Neural crest cell (in vitro differentiated cells): ENCODE results near the gene RPS21. TPM values are rescaled to one million over a fixed set of nuclear protein-coding genes. Genes with fewer than 3 reads are reported as not detected.

Source experiments
- DNase-seq: peaks from one replicate; pipeline ENCODE4 v3.0.0; 2021; ENCODE audit warnings: low read depth, mixed read lengths, low spot score
- H3K27ac Mint-ChIP-seq: one replicate; pipeline ENCODE4 v1.8.0; 2021; ENCODE audit warnings: mild to moderate bottlenecking, mixed read lengths; ENCODE audit not compliant: unreplicated experiment
- H3K27me3 Mint-ChIP-seq: 2 replicates; pipeline ENCODE4 v1.8.0; 2021; ENCODE audit warnings: low read depth, mild to moderate bottlenecking, mixed read lengths
- H3K36me3 Mint-ChIP-seq: 2 replicates; pipeline ENCODE4 v1.8.0; 2021; ENCODE audit warnings: low read depth, mild to moderate bottlenecking, mixed read lengths
- H3K4me1 Mint-ChIP-seq: 2 replicates; pipeline ENCODE4 v1.8.0; 2021; ENCODE audit warnings: mixed read lengths
- H3K4me3 Mint-ChIP-seq: one replicate; pipeline ENCODE4 v1.8.0; 2021; ENCODE audit warnings: mild to moderate bottlenecking, mixed read lengths
- H3K9me3 Mint-ChIP-seq: 2 replicates; pipeline ENCODE4 v1.8.0; 2021; ENCODE audit warnings: mixed read lengths
- CTCF ChIP-seq: fragments of 200-600 bp; sonication (generic); conservative IDR thresholded peaks from 2 replicates; pipeline ENCODE4 v1.5.0; 2021; ENCODE audit warnings: antibody characterized with exemption, mild to moderate bottlenecking
- total RNA-seq: library from RNA; stranded (reverse); gene quantifications from 2 replicates; pipeline ENCODE4 v1.2.1, GENCODE V29; 2021

RPS21 gene
- total RNA-seq, 1 donor from 2014 or later, result 1,312 TPM

DNA sequence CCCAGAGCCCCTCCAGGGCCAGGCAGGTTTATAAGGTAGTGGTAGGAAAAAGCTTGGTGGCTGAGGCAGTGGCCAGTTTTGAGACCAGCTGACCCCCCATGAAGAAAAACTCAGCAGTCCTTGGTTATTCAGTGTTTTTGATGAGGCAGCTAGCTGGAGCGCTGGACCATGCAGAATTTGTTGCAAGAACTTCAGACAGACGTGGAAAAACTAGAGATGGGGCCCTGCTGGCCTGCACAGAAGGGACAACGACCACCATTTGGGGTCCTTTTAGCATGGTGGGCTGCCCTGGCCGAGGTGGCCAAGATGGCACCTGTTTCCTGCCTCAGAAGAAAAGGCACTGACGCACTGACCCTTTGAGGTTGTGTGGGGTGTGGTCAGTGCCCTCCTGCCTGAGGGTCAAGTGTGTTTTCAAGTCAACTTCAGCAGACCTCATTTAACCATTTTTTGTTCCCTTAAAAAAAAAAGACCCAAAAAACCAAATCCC, 2.7 kb downstream of the RPS21 start:
- H3K4me1 Mint-ChIP-seq, result peaks cover 36% of the 10 kb centered on the region
- DNase-seq, result no peak
- TF ChIP-seq CTCF, result no peak
- H3K9me3 Mint-ChIP-seq, result no peaks in the 10 kb centered on the region
- no peaks in the 10 kb centered on the region for H3K27me3 Mint-ChIP-seq
- peaks cover 4% of the 10 kb centered on the region for H3K36me3 Mint-ChIP-seq
- H3K4me3 Mint-ChIP-seq, result peak overlapping the region; percentile 92
- H3K27ac Mint-ChIP-seq, result no peak overlapping the region

DNA sequence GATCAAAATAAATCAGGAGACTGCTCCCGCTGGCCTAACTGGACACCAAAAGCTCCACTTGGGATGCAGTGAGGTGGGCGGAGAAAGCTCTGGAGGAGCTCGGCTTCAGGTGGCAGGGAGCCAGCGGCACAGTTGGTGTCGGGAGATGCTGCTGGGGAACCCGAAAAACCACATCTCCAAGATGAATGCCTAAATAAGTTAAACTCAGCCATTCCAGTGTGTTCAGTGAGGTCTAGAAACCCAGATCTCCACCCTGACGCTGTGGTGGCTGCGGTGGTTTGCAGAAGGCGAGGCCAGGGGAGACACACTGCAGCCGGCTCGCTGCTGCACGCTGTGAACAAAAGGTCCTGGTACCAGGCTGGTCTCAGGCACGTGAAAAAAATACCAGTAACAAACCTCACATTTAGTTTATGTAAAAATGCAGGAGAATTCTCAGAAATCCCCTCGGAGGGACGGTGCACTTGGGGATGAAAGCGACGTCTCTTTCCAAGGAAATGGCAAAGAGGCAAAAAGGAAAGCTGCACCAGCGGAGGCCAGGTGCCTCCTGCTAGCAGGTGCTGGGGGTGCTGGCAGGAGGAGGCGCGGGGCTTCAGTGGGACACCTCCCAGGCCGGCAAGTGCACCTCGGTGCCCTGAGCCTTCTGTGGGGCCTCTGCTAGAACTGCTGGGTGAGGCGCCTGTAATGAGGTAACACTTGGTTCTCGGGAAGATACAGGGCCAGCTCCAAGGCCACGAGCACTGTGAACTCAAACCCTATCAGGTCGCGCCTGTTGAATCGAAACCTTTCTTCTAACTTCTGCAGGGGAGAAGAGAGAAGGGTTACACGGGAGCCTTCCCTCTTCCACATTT, 3.6 kb downstream of the RPS21 start:
- no peak for TF ChIP-seq CTCF
- Mint-ChIP-seq H3K4me1 (peaks cover 28% of the 10 kb centered on the region), H3K9me3 (no peaks in the 10 kb centered on the region), H3K27ac (no peak overlapping the region), H3K4me3 (peak overlapping the region; percentile 92), H3K36me3 (peaks cover 4% of the 10 kb centered on the region), H3K27me3 (no peaks in the 10 kb centered on the region)
- DNase-seq, result no peak

DNA sequence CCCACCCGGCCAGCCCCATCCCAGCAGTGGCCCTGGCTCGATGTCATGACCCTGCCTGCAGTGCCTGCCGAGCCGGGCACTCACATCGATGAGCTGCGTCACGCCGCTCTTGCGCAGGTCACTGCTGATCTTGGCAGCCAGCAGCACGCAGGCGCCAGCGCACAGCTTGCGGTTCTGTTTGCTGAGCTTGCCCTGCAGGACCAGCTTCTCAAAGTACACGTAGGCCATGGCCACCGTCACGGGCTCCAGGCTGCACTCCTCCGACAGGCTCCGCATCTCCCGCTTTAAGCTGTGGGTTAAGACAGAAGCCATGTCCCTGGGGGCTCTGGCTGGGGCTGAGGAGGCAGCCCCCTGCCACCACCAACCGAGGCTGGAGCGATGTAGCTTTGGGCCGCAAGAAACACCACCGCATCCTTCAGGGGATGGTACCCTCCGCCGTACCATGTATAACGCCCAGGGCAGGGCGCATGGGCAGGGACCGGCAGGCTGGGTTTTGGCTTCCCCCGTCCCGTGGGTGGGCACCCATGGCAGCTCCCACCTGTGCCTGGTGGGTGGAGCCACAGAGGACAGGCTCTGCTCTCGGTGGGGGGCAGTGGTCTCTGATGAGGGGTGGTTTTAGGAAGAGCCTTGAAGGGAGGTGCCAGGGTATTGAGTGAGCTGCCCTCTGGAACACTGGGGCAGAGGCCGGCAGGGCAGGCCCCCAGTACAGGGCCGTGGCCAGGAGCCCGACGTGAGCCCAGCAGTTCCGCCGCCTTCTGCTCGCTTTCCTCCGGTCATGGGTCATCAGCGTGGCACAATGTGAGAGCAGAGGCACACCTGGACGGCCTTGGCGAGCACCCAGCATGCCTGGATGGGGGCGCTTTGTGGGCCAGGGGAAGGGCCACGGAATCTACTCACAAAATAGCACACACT, 4.5 kb downstream of the RPS21 start:
- H3K4me3 Mint-ChIP-seq, result peak overlapping the region; percentile 44
- H3K27ac Mint-ChIP-seq, result no peak overlapping the region
- no peak for TF ChIP-seq CTCF
- no peaks in the 10 kb centered on the region for H3K9me3 Mint-ChIP-seq
- H3K4me1 Mint-ChIP-seq, result peaks cover 21% of the 10 kb centered on the region
- DNase-seq, result no peak
- H3K36me3 Mint-ChIP-seq, result peaks cover 4% of the 10 kb centered on the region
- H3K27me3 Mint-ChIP-seq, result no peaks in the 10 kb centered on the region

DNA sequence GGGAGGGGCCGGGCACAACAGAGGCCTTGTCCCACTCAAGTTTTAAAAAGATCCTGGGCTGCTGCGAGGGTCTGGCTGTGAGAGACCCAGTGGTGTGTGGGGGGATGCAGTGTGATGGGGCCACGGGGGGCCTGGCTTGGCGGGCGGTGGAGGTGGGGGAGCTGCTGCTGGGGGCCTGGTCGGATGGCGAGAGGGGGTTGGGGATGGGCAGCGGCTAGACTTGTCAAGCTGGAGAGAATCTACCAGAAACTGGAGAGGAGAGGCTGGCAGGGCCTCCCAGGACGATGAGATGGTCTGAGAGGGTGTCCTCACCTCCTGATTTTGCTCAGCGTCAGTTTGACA, 5.1 kb downstream of the RPS21 start:
- no peak for TF ChIP-seq CTCF
- H3K36me3 Mint-ChIP-seq, result peaks cover 4% of the 10 kb centered on the region
- H3K4me3 Mint-ChIP-seq, result no peak overlapping the region
- no peak overlapping the region for H3K27ac Mint-ChIP-seq
- DNase-seq, result no peak
- H3K4me1 Mint-ChIP-seq, result peaks cover 21% of the 10 kb centered on the region
- no peaks in the 10 kb centered on the region for H3K27me3 Mint-ChIP-seq
- H3K9me3 Mint-ChIP-seq, result no peaks in the 10 kb centered on the region

DNA sequence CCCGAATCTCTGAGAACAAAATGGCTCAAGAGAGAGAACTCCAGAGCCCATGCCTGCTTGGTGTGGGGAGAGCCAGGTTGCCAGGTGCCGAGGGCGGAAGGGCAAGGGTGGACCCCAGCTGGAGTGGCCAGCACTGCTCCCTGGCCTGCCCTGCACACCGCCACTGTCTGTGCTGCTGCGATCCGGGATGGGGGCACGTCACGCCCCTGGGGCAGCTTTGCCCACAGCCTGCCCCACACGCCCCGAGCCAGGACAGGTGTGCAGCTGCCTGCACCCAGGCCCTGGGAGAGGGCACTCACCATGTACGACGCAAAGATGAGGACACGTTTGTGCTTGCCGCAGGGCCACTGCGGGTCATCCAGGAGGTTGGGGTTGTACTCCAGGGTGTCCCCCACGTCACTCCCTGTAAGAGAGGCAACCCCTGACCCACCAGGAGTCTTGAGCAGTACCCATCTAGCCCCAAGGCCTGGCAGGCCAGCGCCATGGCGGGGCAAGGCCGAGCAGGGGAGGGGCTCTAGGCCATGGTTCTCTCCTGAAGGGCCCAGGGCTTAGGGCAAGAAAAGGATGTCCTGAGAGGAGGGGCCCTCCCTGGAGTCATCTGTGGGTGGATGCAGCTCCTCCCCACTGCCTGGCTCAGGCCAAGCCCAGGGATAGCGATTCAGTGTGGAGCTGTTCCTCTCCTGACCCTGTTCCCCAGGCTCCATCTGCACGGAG, 5.9 kb downstream of the RPS21 start:
- TF ChIP-seq CTCF, result no peak
- Mint-ChIP-seq H3K27ac (no peak overlapping the region), H3K36me3 (peaks cover 10% of the 10 kb centered on the region), H3K27me3 (no peaks in the 10 kb centered on the region), H3K4me3 (peak overlapping the region; percentile 41), H3K4me1 (peaks cover 16% of the 10 kb centered on the region), H3K9me3 (no peaks in the 10 kb centered on the region)
- no peak for DNase-seq
